HepG2 (cell line): ENCODE results near the gene STK32C. TPM values are rescaled to one million over a fixed set of nuclear protein-coding genes. Genes with fewer than 3 reads are reported as not detected.

Experiments used
- ATAC-seq: fragments of 200-7000 bp; cut with Tn5 transposase; 3 replicates; pipeline ENCODE4 v1.9.1; 2020; ENCODE audit warnings: mild to moderate bottlenecking, moderate library complexity
- BruUV-seq: library from RNA; stranded (reverse); fragments of 400-500 nt; replicated peaks from 2 replicates; lab custom pipeline; 2021; lab: Mats Ljungman, UMichigan
- CTCF ChIA-PET: fragments of 300-600 bp; formaldehyde crosslinking; extraction: SDS; loops from one replicate; lab custom pipeline; 2021; ENCODE audit warnings: low total read pairs, inconsistent platforms, low intra/inter-chr PET ratio; lab: Yijun Ruan, JAX
- POLR2A ChIA-PET: fragments of 350-600 bp; sonication (Branson Sonifier 250); formaldehyde crosslinking; loops from one replicate; lab custom pipeline; 2020; ENCODE audit warnings: antibody characterized with exemption, inconsistent platforms; lab: Yijun Ruan, JAX
- DNase-seq: peaks from one replicate; pipeline ENCODE4 v3.0.0-alpha.2; 2015; ENCODE audit warnings: low spot score
- FAIRE-seq: peaks from 3 replicates; lab custom pipeline; 2011; peaks lifted over from hg19 to GRCh38; lab: Jason Lieb, UNC
- H2AFZ ChIP-seq: one replicate; pipeline ENCODE4 v1.6.1; 2011; ENCODE audit warnings: low read length, inconsistent platforms
- H3K27ac ChIP-seq: fragments of 300-600 bp; 3 replicates; pipeline ENCODE4 v1.8.0; 2011; ENCODE audit warnings: mixed run types, mild to moderate bottlenecking, mixed read lengths, low read length, inconsistent platforms; ENCODE audit not compliant: insufficient read depth; ENCODE audit errors: extremely low read length
- H3K27me3 ChIP-seq, 2 experiments: fragments of 200-600 bp in 1 of 2; 2 replicates in 1 of 2; 3 replicates in 1 of 2; pipeline versions ENCODE4 v1.6.0 to v1.8.0; 2011; ENCODE audit warnings: low read length in 2 of 2, mild to moderate bottlenecking in 2 of 2, moderate library complexity in 2 of 2, inconsistent platforms in 1 of 2; ENCODE audit not compliant: insufficient read depth in 2 of 2, control insufficient read depth in 1 of 2
- H3K36me3 ChIP-seq, 2 experiments: fragments of 200-600 bp in 1 of 2; replicated peaks in 1 of 2; 2 replicates in 1 of 2; 3 replicates in 1 of 2; pipeline versions ENCODE4 v1.5.1 to v1.8.0; 2011; ENCODE audit warnings: low read length in 2 of 2, inconsistent platforms in 1 of 2; ENCODE audit not compliant: insufficient read depth in 2 of 2, control insufficient read depth in 1 of 2
- H3K4me1 ChIP-seq: 2 replicates; pipeline ENCODE4 v1.5.1; 2012; ENCODE audit warnings: low read length, inconsistent platforms; ENCODE audit not compliant: insufficient read depth
- H3K4me2 ChIP-seq: 2 replicates; pipeline ENCODE4 v1.6.0; 2011; ENCODE audit warnings: low read depth, low read length, inconsistent platforms
- H3K4me3 ChIP-seq, 3 experiments: fragments of 200-600 bp in 1 of 3; sonication (generic), shearing (Covaris generic) in 1 of 3; replicated peaks in 1 of 3; 2 replicates each; pipeline ENCODE4 v1.5.1; 2011 to 2016; ENCODE audit warnings: low read length in 3 of 3, inconsistent platforms in 2 of 3, low read depth in 2 of 3, mild to moderate bottlenecking in 2 of 3, control low read depth in 1 of 3, mixed read lengths in 1 of 3; ENCODE audit not compliant: insufficient read depth in 1 of 3
- H3K79me2 ChIP-seq: one replicate; pipeline ENCODE4 v1.6.1; 2011; ENCODE audit warnings: low read length, inconsistent platforms; ENCODE audit not compliant: insufficient read depth
- H3K9ac ChIP-seq: 2 replicates; pipeline ENCODE4 v1.6.0; 2011; ENCODE audit warnings: mild to moderate bottlenecking, low read depth, low read length, inconsistent platforms; ENCODE audit not compliant: insufficient read depth
- H3K9me3 ChIP-seq: 2 replicates; pipeline ENCODE4 v1.5.1; 2012; ENCODE audit warnings: mild to moderate bottlenecking, low read length
- H4K20me1 ChIP-seq: 2 replicates; pipeline ENCODE4 v1.6.0; 2011; ENCODE audit warnings: inconsistent platforms, mild to moderate bottlenecking, low read length, moderate library complexity; ENCODE audit not compliant: insufficient read depth
- CENPX ChIP-seq: sonication (generic); formaldehyde crosslinking; IDR thresholded peaks from 2 replicates; pipeline ENCODE4 v1.9.0; 2021; ENCODE audit warnings: mild to moderate bottlenecking, missing genetic modification reagents, moderate library complexity
- CREB1 ChIP-seq, 2 experiments: fragments of 450-650 bp in 1 of 2; IDR thresholded peaks; 2 replicates each; pipeline ENCODE4 v1.6.1; 2016 to 2017; ENCODE audit warnings: control low read depth in 1 of 2, mild to moderate bottlenecking in 1 of 2, missing compliant biosample characterization in 1 of 2, missing genetic modification characterization in 1 of 2
- EP300 ChIP-seq, 3 experiments: sonication (generic) in 1 of 3; formaldehyde crosslinking in 1 of 3; IDR thresholded peaks; 2 replicates each; pipeline versions ENCODE4 v1.5.1 to v1.6.1; 2011 to 2020; ENCODE audit warnings: low read depth in 2 of 3, low read length in 2 of 3, borderline replicate concordance in 1 of 3, improper control_type of control experiment in 1 of 3, mild to moderate bottlenecking in 1 of 3, missing genetic modification reagents in 1 of 3, moderate library complexity in 1 of 3
- ISX ChIP-seq: sonication (generic); formaldehyde crosslinking; conservative IDR thresholded peaks from 2 replicates; pipeline ENCODE4 v1.5.0; 2020; ENCODE audit warnings: missing genetic modification reagents
- KDM5B ChIP-seq: sonication (generic); formaldehyde crosslinking; IDR thresholded peaks from 2 replicates; pipeline ENCODE4 v1.4.0; 2020; ENCODE audit warnings: missing genetic modification reagents, mild to moderate bottlenecking, borderline replicate concordance
- LBX2 ChIP-seq: sonication (generic); formaldehyde crosslinking; IDR thresholded peaks from 2 replicates; pipeline ENCODE4 v1.5.0; 2020; ENCODE audit warnings: missing genetic modification reagents, mild to moderate bottlenecking, borderline replicate concordance
- MAF1 ChIP-seq: sonication (generic); formaldehyde crosslinking; IDR thresholded peaks from 2 replicates; pipeline ENCODE4 v1.5.0; 2020; ENCODE audit warnings: missing genetic modification reagents, borderline replicate concordance
- MYC ChIP-seq: sonication (generic); formaldehyde crosslinking; IDR thresholded peaks from 2 replicates; pipeline ENCODE4 v1.9.0; 2021; ENCODE audit warnings: missing genetic modification reagents, borderline replicate concordance
- NKX3-1 ChIP-seq: sonication (generic); formaldehyde crosslinking; IDR thresholded peaks from 2 replicates; pipeline ENCODE4 v1.5.0; 2020; ENCODE audit warnings: missing genetic modification reagents
- SATB2 ChIP-seq: sonication (generic); formaldehyde crosslinking; IDR thresholded peaks from 2 replicates; pipeline ENCODE4 v1.5.0; 2020; ENCODE audit warnings: missing genetic modification reagents
- ZNF773 ChIP-seq: sonication (generic); formaldehyde crosslinking; IDR thresholded peaks from 2 replicates; pipeline ENCODE4 v1.4.0; 2020; ENCODE audit warnings: missing genetic modification reagents, borderline replicate concordance
- WGBS: methylation state at CpG from one replicate; pipeline ENCODE4 v1.1.6; 2017; ENCODE audit warnings: low lambda C conversion rate; 5-methylcytosine and 5-hydroxymethylcytosine counted together
- in situ Hi-C: cut with HindIII; loops from 2 replicates; pipeline ENCODE4 v1.10.0; 2017; ENCODE audit warnings: low pct_unique_long_range_greater_than_20kb; ENCODE audit not compliant: extremely low pct_ligation_motif_present
- intact Hi-C: fragments of 100-400 bp; cut with micrococcal nuclease; formaldehyde crosslinking; loops from one replicate; pipeline ENCODE4 v1.10.0; 2022; ENCODE audit not compliant: unreplicated experiment
- polyA plus RNA-seq, 8 experiments: library from polyadenylated mRNA; depleted of rRNA in 3 of 8; stranded (reverse) in 7 of 8; unstranded in 1 of 8; fragments of >200 nt; fragmentation: Illumina TruSeq in 4 of 8; extraction: Trizol in 4 of 8; gene quantifications; 2 replicates each; pipeline versions ENCODE4 v1.2.1 to v1.2.3, GENCODE V29; 2011 to 2016; ENCODE audit warnings: low read depth in 4 of 8, missing spikeins in 1 of 8, mixed read lengths in 1 of 8; ENCODE audit not compliant: insufficient read depth in 1 of 8
- total RNA-seq, 5 experiments: library from RNA; depleted of rRNA; stranded (reverse); fragments of >200 nt; fragmentation: Illumina TruSeq; extraction: Trizol; gene quantifications; 2 replicates each; pipeline ENCODE4 v1.2.3, GENCODE V29; 2016; ENCODE audit warnings: low read depth in 1 of 5

The STK32C gene
- total and polyA plus RNA-seq, 2 of the 13 experiments (the other 11 are each of a cell fraction or from before 2014, with no cell fraction given): 10.9 to 19.4 TPM

- TF ChIP-seq LBX2 (CRISPR knock-in tag) (no peak), CENPX (CRISPR knock-in tag) (no peak), CREB1 (IDR thresholded peaks at IDR 0.05) (no peak), CREB1 (CRISPR knock-in tag; IDR thresholded peaks at IDR 0.05) (no peak), SATB2 (CRISPR knock-in tag) (no peak)
Measured at GRCh38 chr10:132200344-132201110, 107.2 kb downstream of the STK32C start (continued).

GRCh38 chr10:132199854-132200311 lies 107.9 kb downstream of the STK32C start:
- in situ Hi-C loops (no loop called here), intact Hi-C loops (no loop called here)
- no peak for ATAC-seq
- Histone ChIP-seq H3K4me2 (no peak overlapping the region), H3K9ac (no peak overlapping the region), H3K4me3 (no peak overlapping the region), H3K36me3 (no peaks in the 10 kb centered on the region), H3K79me2 (no peaks in the 10 kb centered on the region), H3K27me3 (peaks cover 3 to 11% of the 10 kb centered on the region in 2 experiments; a peak in 4 of 5 replicates), H3K4me1 (peaks cover 12% of the 10 kb centered on the region), H3K27ac (no peak overlapping the region), H3K9me3 (no peaks in the 10 kb centered on the region), H2AFZ (no peak overlapping the region), H4K20me1 (no peaks in the 10 kb centered on the region; the same call in 1 of the 2 replicates)
- FAIRE-seq: no peak
- CTCF ChIA-PET: no interaction called here
- no CpG with 5 or more reads among the region's 16 CpGs for WGBS
- TF ChIP-seq MAF1 (CRISPR knock-in tag) (no peak), MYC (CRISPR knock-in tag) (no peak), EP300 (IDR thresholded peaks at IDR 0.05; ENCODE audit: low read depth in 2 of 2, low read length in 2 of 2) (no peak), EP300 (CRISPR knock-in tag; IDR thresholded peaks at IDR 0.05; ENCODE audit: borderline replicate concordance) (no peak), ZNF773 (CRISPR knock-in tag) (no peak), ISX (no peak), NKX3-1 (no peak), KDM5B (CRISPR knock-in tag) (no peak)
- no TSS peak for BruUV-seq
- POLR2A ChIA-PET: no interaction called here
- no peak for DNase-seq
